Measurements from ENCODE around the gene PEX26.
"Not testable (repeated sequence)": the region's sequence is repeated elsewhere in the genome, so short reads cannot be mapped to it uniquely, and the experiment has no call there.

The PEX26 gene

GRCh38 chr22:18121954-18122554 is 44.3 kb downstream of the PEX26 start:
- FAIRE-seq, result no peak

- FAIRE-seq, result not testable (repeated sequence)
These were observed 45.8 kb downstream of the PEX26 start for GRCh38 chr22:18123476-18124025.

GRCh38 chr22:18126606-18127005 is 48.8 kb downstream of the PEX26 start:
- no peak for FAIRE-seq

- no peak for FAIRE-seq
These were observed 52.2 kb downstream of the PEX26 start for GRCh38 chr22:18130018-18130417.

- no peak for FAIRE-seq
These were observed 53.1 kb downstream of the PEX26 start for GRCh38 chr22:18130699-18131429.

GRCh38 chr22:18133452-18133851 is 55.7 kb downstream of the PEX26 start:
- no peak for FAIRE-seq

GRCh38 chr22:18136563-18137320 is 59.0 kb downstream of the PEX26 start:
- no peak for FAIRE-seq

- not testable (repeated sequence) for FAIRE-seq
These were observed 63.2 kb downstream of the PEX26 start for GRCh38 chr22:18141004-18141403.

GRCh38 chr22:18144105-18144504 is 66.3 kb downstream of the PEX26 start:
- no peak for FAIRE-seq

GRCh38 chr22:18145676-18146388 is 68.0 kb downstream of the PEX26 start:
- FAIRE-seq, result no peak

GRCh38 chr22:18146389-18146753 is 68.6 kb downstream of the PEX26 start:
- no peak for FAIRE-seq

GRCh38 chr22:18147791-18148190 is 70.0 kb downstream of the PEX26 start:
- no peak for FAIRE-seq

GRCh38 chr22:18148293-18148965 is 70.6 kb downstream of the PEX26 start:
- FAIRE-seq, result no peak

GRCh38 chr22:18152519-18152918 is 74.7 kb downstream of the PEX26 start:
- no peak for FAIRE-seq

GRCh38 chr22:18154821-18155390 is 77.1 kb downstream of the PEX26 start:
- FAIRE-seq, result no peak
